Endothelial cell (in vitro differentiated cells): Measurements from ENCODE around the gene EIF4G3. TPM values are rescaled to one million over a fixed set of nuclear protein-coding genes. Genes with fewer than 3 reads are reported as not detected.
"Not testable (repeated sequence)": the region's sequence is repeated elsewhere in the genome, so short reads cannot be mapped to it uniquely, and the experiment has no call there.

ENCODE experiments used
- DNase-seq: peaks from one replicate; pipeline ENCODE4 v3.0.0; 2021; ENCODE audit warnings: low spot score
- H3K27ac Mint-ChIP-seq: one replicate; pipeline ENCODE4 v1.8.0; 2021; ENCODE audit warnings: mixed read lengths, inconsistent platforms; ENCODE audit not compliant: unreplicated experiment
- H3K27me3 Mint-ChIP-seq: one replicate; pipeline ENCODE4 v1.8.0; 2021; ENCODE audit warnings: mild to moderate bottlenecking, moderate library complexity, mixed read lengths, inconsistent platforms; ENCODE audit not compliant: unreplicated experiment
- H3K36me3 Mint-ChIP-seq: one replicate; pipeline ENCODE4 v1.8.0; 2021; ENCODE audit warnings: mild to moderate bottlenecking, low read depth, mixed read lengths, inconsistent platforms; ENCODE audit not compliant: unreplicated experiment
- H3K4me1 Mint-ChIP-seq: one replicate; pipeline ENCODE4 v1.8.0; 2021; ENCODE audit warnings: mild to moderate bottlenecking, mixed read lengths, inconsistent platforms; ENCODE audit not compliant: unreplicated experiment
- H3K4me3 Mint-ChIP-seq: one replicate; pipeline ENCODE4 v1.8.0; 2021; ENCODE audit warnings: mild to moderate bottlenecking, mixed read lengths, inconsistent platforms; ENCODE audit not compliant: unreplicated experiment
- H3K9me3 Mint-ChIP-seq: one replicate; pipeline ENCODE4 v1.8.0; 2021; ENCODE audit warnings: mixed read lengths, inconsistent platforms; ENCODE audit not compliant: unreplicated experiment
- CTCF ChIP-seq: fragments of 200-600 bp; sonication (generic); IDR thresholded peaks from one replicate; pipeline ENCODE4 v1.5.0; 2021; ENCODE audit warnings: antibody characterized with exemption; ENCODE audit not compliant: unreplicated experiment
- total RNA-seq: library from RNA; stranded (reverse); fragmentation: NEBNext Ultra II Directional; extraction: Animal tissue kit (Norgen Biotek cat#: 25700); gene quantifications from one replicate; pipeline ENCODE4 v1.2.1, GENCODE V29; 2021; ENCODE audit not compliant: unreplicated experiment

The EIF4G3 gene
- total RNA-seq, 1 donor from 2014 or later, result 87.6 TPM

GRCh38 chr1:21205416-21205815 is 28.7 kb upstream of the EIF4G3 start:
- H3K4me1 Mint-ChIP-seq, result no peaks in the 10 kb centered on the region

GRCh38 chr1:21201650-21202049 is 25.0 kb upstream of the EIF4G3 start:
- Mint-ChIP-seq H3K4me1 (no peaks in the 10 kb centered on the region), H3K9me3 (no peaks in the 10 kb centered on the region), H3K36me3 (peaks cover under 1% of the 10 kb centered on the region), H3K27me3 (peaks cover under 1% of the 10 kb centered on the region), H3K27ac (no peak overlapping the region), H3K4me3 (no peak overlapping the region)
- no peak for TF ChIP-seq CTCF
- DNase-seq, result no peak

More at GRCh38 chr1:21205416-21205815, 28.7 kb upstream of the EIF4G3 start:
- H3K36me3 Mint-ChIP-seq, result no peaks in the 10 kb centered on the region
- no peak overlapping the region for H3K27ac Mint-ChIP-seq
- no peak overlapping the region for H3K4me3 Mint-ChIP-seq
- no peaks in the 10 kb centered on the region for H3K27me3 Mint-ChIP-seq
- TF ChIP-seq CTCF, result no peak
- no peaks in the 10 kb centered on the region for H3K9me3 Mint-ChIP-seq
- no peak for DNase-seq

GRCh38 chr1:21201238-21201637 is 24.5 kb upstream of the EIF4G3 start:
- not testable (repeated sequence) for H3K27me3 Mint-ChIP-seq, H3K9me3 Mint-ChIP-seq, H3K27ac Mint-ChIP-seq, H3K4me1 Mint-ChIP-seq, H3K4me3 Mint-ChIP-seq, H3K36me3 Mint-ChIP-seq, DNase-seq

GRCh38 chr1:21200767-21201166 is 24.1 kb upstream of the EIF4G3 start:
- Mint-ChIP-seq H3K4me3 (no peak overlapping the region), H3K27me3 (peaks cover 4% of the 10 kb centered on the region), H3K27ac (no peak overlapping the region), H3K36me3 (peaks cover 4% of the 10 kb centered on the region), H3K4me1 (no peaks in the 10 kb centered on the region), H3K9me3 (no peaks in the 10 kb centered on the region)
- TF ChIP-seq CTCF, result no peak
- no peak for DNase-seq

GRCh38 chr1:21198929-21199328 is 22.2 kb upstream of the EIF4G3 start:
- peaks cover 4% of the 10 kb centered on the region for H3K36me3 Mint-ChIP-seq
- H3K9me3 Mint-ChIP-seq, result no peaks in the 10 kb centered on the region
- peak overlapping the region; percentile 19 for H3K27ac Mint-ChIP-seq
- no peak for DNase-seq
- TF ChIP-seq CTCF, result no peak
- H3K4me1 Mint-ChIP-seq, result no peaks in the 10 kb centered on the region
- H3K27me3 Mint-ChIP-seq, result peaks cover 4% of the 10 kb centered on the region
- no peak overlapping the region for H3K4me3 Mint-ChIP-seq

- Mint-ChIP-seq H3K4me1 (peaks cover 23% of the 10 kb centered on the region), H3K27ac (peak overlapping the region; percentile 75), H3K9me3 (no peaks in the 10 kb centered on the region), H3K4me3 (no peak overlapping the region), H3K36me3 (peaks cover 4% of the 10 kb centered on the region), H3K27me3 (peaks cover 9% of the 10 kb centered on the region)
- no peak for DNase-seq
- TF ChIP-seq CTCF, result no peak
Measured at GRCh38 chr1:21192871-21193270, 16.2 kb upstream of the EIF4G3 start.
